Measurements from ENCODE around the gene SYT14.
"Not testable (repeated sequence)": the region's sequence is repeated elsewhere in the genome, so short reads cannot be mapped to it uniquely, and the experiment has no call there.

DNA sequence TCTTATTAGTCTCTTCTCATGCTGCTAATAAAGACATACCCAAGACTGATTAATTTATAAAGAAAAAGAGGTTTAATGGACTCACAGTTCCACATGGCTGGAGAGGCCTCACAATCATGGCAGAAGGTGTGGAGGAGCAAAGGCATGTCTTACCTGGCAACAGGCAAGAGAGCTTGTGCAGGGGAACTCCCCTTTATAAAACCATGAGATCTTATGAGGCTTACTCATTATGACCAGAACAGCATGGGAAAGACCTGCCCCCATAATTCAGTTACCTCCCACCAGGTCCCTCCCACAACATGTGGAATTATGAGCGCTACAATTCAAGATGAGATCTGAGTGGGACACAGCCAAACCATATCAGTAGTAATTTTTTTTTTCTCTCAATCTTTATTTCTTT is 33.2 kb upstream of the SYT14 start:
- TF ChIP-seq, protein P1, sequence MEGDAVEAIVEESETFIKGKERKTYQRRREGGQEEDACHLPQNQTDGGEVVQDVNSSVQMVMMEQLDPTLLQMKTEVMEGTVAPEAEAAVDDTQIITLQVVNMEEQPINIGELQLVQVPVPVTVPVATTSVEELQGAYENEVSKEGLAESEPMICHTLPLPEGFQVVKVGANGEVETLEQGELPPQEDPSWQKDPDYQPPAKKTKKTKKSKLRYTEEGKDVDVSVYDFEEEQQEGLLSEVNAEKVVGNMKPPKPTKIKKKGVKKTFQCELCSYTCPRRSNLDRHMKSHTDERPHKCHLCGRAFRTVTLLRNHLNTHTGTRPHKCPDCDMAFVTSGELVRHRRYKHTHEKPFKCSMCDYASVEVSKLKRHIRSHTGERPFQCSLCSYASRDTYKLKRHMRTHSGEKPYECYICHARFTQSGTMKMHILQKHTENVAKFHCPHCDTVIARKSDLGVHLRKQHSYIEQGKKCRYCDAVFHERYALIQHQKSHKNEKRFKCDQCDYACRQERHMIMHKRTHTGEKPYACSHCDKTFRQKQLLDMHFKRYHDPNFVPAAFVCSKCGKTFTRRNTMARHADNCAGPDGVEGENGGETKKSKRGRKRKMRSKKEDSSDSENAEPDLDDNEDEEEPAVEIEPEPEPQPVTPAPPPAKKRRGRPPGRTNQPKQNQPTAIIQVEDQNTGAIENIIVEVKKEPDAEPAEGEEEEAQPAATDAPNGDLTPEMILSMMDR (conservative IDR thresholded peaks at IDR 0.05): not testable (repeated sequence)
- not testable (repeated sequence) for TF ChIP-seq EZH2 (IDR thresholded peaks at IDR 0.05; ENCODE audit: low read depth)
